Measurements from ENCODE around the gene S100A14. TPM values are rescaled to one million over a fixed set of nuclear protein-coding genes. Genes with fewer than 3 reads are reported as not detected.
"Not testable (repeated sequence)": the region's sequence is repeated elsewhere in the genome, so short reads cannot be mapped to it uniquely, and the experiment has no call there.

Gene S100A14
- polyA plus RNA-seq, 3 donors = 17.2 to 19.6 (median 18.9) TPM

DNA sequence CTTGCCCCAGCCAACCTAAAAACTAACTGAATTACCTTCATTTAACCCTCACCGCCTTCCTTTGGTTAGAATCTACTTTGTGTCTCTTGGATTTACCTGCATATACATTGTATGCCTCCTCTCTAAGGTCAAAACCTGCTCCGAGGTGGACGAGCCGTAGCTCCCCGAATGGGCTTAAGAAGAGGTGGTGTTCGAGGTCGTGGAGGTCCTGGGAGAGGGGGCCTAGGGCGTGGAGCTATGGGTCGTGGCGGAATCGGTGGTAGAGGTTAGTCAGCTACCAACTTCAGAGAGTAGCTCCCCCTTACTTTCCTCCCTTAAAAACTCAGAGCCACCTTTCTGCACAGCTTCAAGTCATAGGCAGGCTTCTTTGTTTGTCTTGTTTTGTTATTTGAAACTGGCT lies 27.0 kb upstream of the S100A14 start:
- DNase-seq = no peak

GRCh38 chr1:153642161-153642560 lies 26.0 kb upstream of the S100A14 start:
- no peak for DNase-seq

DNA sequence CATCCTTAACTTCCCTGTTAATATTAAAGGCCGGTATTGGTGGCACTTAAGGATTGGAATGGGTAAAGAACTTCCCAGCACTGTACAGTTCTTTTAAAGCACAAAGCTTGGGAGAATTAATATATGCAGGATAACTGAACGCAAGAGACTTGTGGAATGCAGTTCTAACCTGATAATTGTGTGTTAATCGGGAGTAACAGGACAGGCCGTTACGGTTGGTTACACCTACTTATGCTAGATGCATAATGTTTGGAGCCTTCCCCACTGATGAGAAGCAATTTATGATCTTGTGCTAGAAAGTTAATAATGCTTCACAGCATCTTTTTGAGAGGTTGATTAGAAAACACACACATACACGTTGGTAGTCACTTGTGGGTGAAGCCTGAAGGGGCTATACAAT lies 24.7 kb upstream of the S100A14 start:
- no peak for DNase-seq

GRCh38 chr1:153640213-153640612 lies 24.1 kb upstream of the S100A14 start:
- DNase-seq = not testable (repeated sequence)

GRCh38 chr1:153639280-153639679 lies 23.2 kb upstream of the S100A14 start:
- no peak for DNase-seq

DNA sequence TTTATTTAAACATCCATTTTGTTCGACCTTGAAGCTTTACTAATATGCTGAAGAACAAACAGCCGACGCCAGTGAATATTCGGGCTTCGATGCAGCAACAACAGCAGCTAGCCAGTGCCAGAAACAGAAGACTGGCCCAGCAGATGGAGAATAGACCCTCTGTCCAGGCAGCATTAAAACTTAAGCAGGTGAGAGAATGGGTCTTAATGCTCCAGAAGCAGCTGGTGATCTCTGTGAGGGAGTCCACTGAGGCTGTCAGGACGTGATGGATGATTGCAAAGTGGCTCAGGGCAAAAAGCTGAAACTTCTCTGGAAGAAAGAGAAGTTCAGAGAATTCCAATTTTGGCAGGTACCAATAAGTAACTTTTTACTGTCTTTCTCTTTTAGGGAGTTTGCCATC lies 22.1 kb upstream of the S100A14 start:
- no peak for DNase-seq

GRCh38 chr1:153636312-153636711 lies 20.2 kb upstream of the S100A14 start:
- DNase-seq = no peak

DNA sequence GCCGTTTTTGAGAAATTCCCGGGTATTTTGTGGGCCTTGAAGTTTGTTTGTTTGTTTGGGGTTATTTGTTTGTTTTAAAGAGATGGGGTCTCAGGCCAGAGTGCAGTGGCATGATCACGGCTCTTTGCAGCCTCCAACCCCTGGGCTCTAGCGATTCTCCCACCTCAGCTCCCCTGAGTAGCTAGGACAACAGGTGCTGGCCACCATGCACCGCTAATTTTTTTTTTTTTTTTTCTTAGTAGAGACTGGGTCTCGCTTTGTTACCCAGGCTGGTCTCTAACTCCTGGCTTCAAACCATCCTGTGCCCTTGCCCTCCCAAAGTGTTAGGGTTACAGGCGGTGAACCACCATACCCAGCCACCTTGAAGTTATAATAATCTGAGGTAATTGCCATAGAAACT lies 19.7 kb upstream of the S100A14 start:
- DNase-seq = no peak

- DNase-seq = peak; percentile 98
These were observed 17.9 kb upstream of the S100A14 start, which contains the start of gene CHTOP for GRCh38 chr1:153633754-153634665. CHTOP (plus strand) TSS chr1:153634066; CDS start chr1:153636589, 2,523 bp downstream.

DNA sequence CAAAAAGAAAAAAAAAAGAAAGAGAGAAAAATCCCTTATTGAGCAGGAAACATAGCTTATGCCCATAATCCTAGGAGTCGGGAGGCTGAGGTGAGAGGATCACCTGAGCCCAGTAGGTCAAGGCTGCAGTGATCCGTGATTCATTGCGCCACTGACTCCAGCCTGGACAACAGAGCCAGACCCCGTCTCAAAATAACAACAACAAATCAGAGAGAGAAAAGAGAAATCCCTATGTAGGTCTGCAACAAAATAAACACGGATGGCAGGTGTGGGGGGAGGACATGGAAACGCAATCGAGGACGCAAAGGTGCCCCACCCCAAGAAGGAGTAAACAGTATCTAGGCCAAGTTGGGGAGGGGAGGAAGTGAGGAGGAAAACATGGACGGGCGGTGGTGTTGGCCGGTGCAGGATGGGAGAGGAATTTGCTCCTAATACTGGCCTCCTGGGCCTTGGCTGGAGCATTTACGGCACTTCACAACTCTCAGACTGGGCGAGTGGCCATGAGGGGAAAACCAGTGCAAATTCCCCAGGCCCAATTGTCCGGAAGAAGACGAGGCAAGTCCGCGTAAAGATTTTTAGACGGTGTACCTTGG lies 17.1 kb upstream of the S100A14 start:
- no peak for DNase-seq

- DNase-seq = no peak
These were observed 15.2 kb upstream of the S100A14 start for GRCh38 chr1:153631047-153632022.

DNA sequence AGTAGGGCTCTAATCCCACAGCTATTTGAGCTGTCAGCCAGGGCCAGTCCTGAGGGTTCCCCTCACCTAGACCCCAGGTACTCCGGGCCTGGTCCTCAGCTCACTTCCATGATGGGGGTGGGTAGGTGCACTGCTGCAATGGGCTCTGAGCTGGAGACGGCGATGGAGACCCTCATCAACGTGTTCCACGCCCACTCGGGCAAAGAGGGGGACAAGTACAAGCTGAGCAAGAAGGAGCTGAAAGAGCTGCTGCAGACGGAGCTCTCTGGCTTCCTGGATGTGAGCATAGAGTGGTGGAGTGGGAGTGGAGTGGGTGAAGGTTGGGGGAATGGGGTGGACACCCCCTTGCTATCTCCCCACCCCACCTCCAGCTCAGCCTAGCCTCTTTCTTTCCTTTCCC lies 14.3 kb upstream of the S100A14 start:
- DNase-seq = no peak

GRCh38 chr1:153629971-153630370 lies 13.8 kb upstream of the S100A14 start:
- DNase-seq = no peak

DNA sequence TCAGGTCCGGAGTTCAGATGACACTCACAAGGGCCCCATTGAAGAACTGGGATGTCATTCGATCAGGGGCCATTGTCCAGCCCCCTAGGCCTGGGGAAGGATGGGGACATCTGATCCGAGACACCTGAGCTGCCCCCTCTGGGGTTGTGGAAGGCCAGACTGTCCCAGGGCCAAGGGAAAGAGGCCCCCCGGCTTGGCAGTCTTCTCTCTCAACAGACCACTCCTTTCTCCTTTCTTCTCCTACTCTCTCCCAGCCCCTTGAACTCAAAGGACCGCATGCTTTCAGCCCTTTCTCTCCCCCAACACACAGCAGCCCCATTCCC lies 13.2 kb upstream of the S100A14 start:
- DNase-seq = no peak

DNA sequence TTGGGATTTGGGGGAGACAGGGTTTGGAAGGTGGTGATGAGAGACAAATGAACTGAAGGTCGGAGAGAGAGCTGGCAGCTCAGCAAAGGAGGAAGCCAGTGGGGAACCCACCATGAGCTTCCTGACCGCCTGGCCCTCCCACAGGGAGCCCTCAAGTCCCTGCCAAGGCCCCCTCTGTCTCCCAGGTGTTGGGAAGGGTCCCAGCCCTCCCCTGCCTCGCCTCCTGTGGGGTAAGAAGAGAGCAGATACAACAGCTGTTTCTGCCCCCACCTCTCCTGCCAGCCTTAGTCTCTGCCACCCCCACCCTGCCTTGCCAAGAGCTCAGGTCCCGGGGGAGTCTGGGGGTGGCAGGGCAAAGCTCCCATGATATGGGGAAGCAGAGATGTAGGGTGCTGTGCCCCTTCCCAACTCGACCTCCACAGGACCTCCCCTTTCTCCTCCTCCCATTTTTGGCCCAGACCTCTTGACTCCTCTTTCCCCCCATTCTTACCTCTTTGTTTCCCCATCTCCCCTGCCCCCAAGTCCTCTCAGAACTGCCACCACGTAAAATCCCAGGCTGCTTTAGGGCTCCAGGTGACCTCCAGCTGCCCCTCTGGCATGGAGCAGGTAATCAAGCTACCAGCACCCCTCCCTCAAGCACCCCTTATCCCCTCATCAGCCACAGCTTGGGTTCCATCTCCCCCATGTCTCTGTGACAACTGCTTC lies 12.7 kb upstream of the S100A14 start:
- DNase-seq = no peak

DNA sequence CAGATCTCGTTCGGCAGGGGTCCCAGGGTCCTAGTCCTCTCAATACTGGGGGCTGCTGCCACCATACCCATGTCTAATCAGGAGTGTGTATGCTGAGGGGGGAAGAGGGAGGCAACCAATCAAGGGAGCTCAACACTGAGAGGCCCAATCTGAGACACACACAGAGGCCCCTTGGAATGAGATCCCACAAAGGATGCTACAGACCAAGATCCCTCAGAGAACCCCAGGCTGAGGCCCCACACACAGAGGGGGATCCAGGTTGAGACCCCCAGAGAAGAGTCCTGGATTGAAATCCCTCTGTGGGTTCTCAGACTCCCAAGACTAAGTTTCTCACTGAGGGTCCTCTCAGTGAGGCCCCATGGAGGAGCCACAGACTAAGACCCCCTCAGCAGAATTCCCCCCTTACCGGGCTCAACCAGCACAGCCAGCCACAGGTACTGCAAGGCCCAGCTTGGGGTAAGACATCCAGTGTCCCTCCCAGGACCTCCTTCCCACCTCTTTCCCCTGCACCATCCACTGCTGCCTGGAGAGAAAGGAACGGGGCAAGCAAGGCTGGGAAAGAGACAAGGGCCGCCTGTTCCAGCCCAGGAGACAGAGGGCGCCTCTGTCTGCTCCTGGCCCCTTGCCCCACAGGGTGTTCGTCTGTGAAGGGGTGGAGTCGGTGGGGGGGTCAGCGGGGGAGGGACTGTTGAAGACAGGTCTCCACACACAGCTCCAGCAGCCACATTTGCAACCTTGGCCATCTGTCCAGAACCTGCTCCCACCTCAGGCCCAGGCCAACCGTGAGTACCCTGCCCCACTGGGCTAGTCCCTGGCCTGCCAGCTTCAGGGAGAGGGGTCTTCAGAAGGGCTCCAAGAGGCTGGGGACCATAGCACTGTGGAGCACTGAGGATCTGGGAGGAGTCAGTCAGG lies 11.8 kb upstream of the S100A14 start, which contains the start of gene S100A1:
Gene S100A1 (plus strand): TSS at position 720 of the 912 bp plus-strand sequence. CDS start 2,088 bp downstream, outside the sequence.
- DNase-seq = no peak

DNA sequence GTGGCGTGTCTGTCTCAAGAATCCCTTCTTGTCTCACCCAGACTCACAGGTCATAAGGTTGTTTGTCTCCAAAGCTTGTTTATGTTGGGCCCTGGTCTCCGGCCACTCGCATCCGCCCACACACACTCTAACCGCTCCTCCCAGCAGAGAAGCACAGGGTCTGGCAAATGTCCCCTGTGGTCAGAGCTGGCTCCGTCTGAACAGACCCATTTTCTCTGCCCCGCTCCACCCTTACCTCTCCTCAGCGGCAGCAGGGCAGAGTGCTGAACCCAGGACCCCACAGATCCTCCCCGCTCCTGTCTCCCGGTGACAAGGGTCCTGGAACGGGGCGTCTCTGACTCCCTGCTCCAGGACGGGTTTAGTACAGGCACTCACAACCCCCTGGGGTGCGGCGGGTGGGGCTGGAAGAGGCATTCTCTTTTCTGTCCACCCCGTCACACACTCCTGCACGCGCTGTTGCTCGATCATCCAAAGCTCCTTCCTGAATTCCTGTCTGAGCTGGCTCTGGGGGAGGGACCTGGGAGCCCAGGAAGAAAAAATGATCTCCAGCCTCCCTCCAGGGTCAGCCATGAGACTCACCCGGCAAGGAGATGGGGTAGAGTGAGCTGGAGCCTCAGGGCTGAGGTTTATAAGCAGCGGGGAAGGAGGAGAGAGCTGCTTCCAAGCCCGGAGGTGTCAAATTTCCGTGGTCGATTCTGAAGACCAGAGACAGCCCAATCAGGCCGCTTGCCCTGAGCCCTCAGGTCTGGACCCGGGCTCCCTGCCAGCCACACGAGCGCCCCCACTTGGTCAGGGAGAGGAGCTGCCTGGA lies 11.0 kb upstream of the S100A14 start, which contains the start of gene S100A13:
Gene S100A13 (minus strand): TSS at position 602 of the 811 bp plus-strand sequence. CDS start 1,033 bp downstream, outside the sequence.
- DNase-seq = peak; percentile 91

DNA sequence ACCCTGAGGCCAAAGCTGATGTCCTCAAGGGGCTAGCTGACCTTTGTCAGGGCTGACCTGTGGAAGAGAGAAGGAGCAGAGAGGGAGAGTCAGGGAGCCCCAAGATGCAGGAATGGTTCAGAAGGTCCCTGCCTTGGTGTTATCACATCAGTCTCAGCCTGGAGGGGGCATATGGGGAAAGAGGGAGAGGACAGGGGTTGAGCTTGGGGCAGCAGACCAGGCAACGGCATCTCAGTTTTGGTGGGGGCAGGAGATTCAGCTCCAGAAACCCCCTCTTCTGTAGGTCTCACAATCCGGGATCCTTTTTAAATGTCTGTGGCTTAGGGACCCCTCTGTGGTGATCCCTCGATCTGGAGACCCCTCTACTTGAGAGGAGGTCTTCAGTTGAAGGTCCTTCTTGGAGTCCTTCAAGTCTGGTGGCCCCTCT lies 10.4 kb upstream of the S100A14 start:
- no peak for DNase-seq

- DNase-seq = no peak
These were observed 9.0 kb upstream of the S100A14 start for GRCh38 chr1:153624965-153625611.
